WTC11 (cell line): ENCODE data around the gene OGFR. TPM values are rescaled to one million over a fixed set of nuclear protein-coding genes. Genes with fewer than 3 reads are reported as not detected.

Source experiments
- ATAC-seq: fragments of 200-7000 bp; cut with Tn5 transposase; 2 replicates; pipeline ENCODE4 v1.10.0; 2021; ENCODE audit warnings: mild to moderate bottlenecking, moderate library complexity
- CTCF ChIA-PET: fragments of 300-600 bp; sonication (Branson Sonifier 250); formaldehyde crosslinking; loops from one replicate; lab custom pipeline; 2021; ENCODE audit warnings: antibody characterized with exemption; lab: Charles Lee
- POLR2A ChIA-PET: fragments of 350-600 bp; sonication (Branson Sonifier 250); formaldehyde crosslinking; loops from one replicate; lab custom pipeline; 2021; ENCODE audit warnings: antibody characterized with exemption; lab: Charles Lee
- DNase-seq: peaks from one replicate; pipeline ENCODE4 v3.0.0; 2021; ENCODE audit warnings: low spot score
- H3K27ac Mint-ChIP-seq: 2 replicates; pipeline ENCODE4 v1.8.0; 2021; ENCODE audit warnings: mixed read lengths
- H3K27me3 Mint-ChIP-seq: 2 replicates; pipeline ENCODE4 v1.8.0; 2021; ENCODE audit warnings: low read depth, mild to moderate bottlenecking, moderate library complexity, mixed read lengths
- H3K36me3 Mint-ChIP-seq: 2 replicates; pipeline ENCODE4 v1.8.0; 2021; ENCODE audit warnings: mixed read lengths
- H3K4me1 Mint-ChIP-seq: 2 replicates; pipeline ENCODE4 v1.8.0; 2022; ENCODE audit warnings: mixed read lengths
- H3K4me3 Mint-ChIP-seq: 2 replicates; pipeline ENCODE4 v1.8.0; 2021; ENCODE audit warnings: mild to moderate bottlenecking, moderate library complexity, mixed read lengths
- H3K9me3 Mint-ChIP-seq: 2 replicates; pipeline ENCODE4 v1.8.0; 2021; ENCODE audit warnings: mixed read lengths
- E2F4 ChIP-seq: sonication (generic); formaldehyde crosslinking; IDR thresholded peaks from 2 replicates; pipeline ENCODE4 v1.8.1; 2022; ENCODE audit warnings: low read depth, mild to moderate bottlenecking, moderate library complexity, missing genetic modification reagents, borderline replicate concordance
- GRHL2 ChIP-seq: fragments of 250-450 bp; sonication (Bioruptor Pico); IDR thresholded peaks from 2 replicates; pipeline ENCODE4 v1.8.0; 2022; ENCODE audit warnings: mild to moderate bottlenecking, moderate library complexity; ENCODE audit not compliant: insufficient replicate concordance, severe bottlenecking
- IRF2 ChIP-seq: sonication (generic); formaldehyde crosslinking; IDR thresholded peaks from 2 replicates; pipeline ENCODE4 v1.8.0; 2022; ENCODE audit warnings: low read depth, missing genetic modification reagents, borderline replicate concordance
- JUN ChIP-seq: sonication (generic); formaldehyde crosslinking; IDR thresholded peaks from 2 replicates; pipeline ENCODE4 v1.8.0; 2023; ENCODE audit warnings: mild to moderate bottlenecking, missing genetic modification reagents
- KAT7 ChIP-seq: sonication (generic); formaldehyde crosslinking; IDR thresholded peaks from 2 replicates; pipeline ENCODE4 v1.8.1; 2023; ENCODE audit warnings: missing genetic modification reagents, mild to moderate bottlenecking, borderline replicate concordance
- MAX ChIP-seq: sonication (generic); formaldehyde crosslinking; IDR thresholded peaks from 2 replicates; pipeline ENCODE4 v1.8.0; 2022; ENCODE audit warnings: mild to moderate bottlenecking, missing genetic modification reagents
- MXD4 ChIP-seq: fragments of 250-450 bp; sonication (Bioruptor Pico); IDR thresholded peaks from 2 replicates; pipeline ENCODE4 v1.8.0; 2021; ENCODE audit warnings: mild to moderate bottlenecking, moderate library complexity, borderline replicate concordance
- PRRX2 ChIP-seq: fragments of 250-450 bp; sonication (Bioruptor Pico); IDR thresholded peaks from 2 replicates; pipeline ENCODE4 v1.8.0; 2021; ENCODE audit warnings: mild to moderate bottlenecking
- RORB ChIP-seq: fragments of 250-450 bp; sonication (Bioruptor Pico); IDR thresholded peaks from 2 replicates; pipeline ENCODE4 v1.9.0; 2021; ENCODE audit warnings: mild to moderate bottlenecking
- SMAD4 ChIP-seq: sonication (generic); formaldehyde crosslinking; IDR thresholded peaks from 2 replicates; pipeline ENCODE4 v1.8.0; 2022; ENCODE audit warnings: mild to moderate bottlenecking, missing genetic modification reagents
- SOX15 ChIP-seq: fragments of 250-450 bp; sonication (Bioruptor Pico); IDR thresholded peaks from 2 replicates; pipeline ENCODE4 v1.9.0; 2021; ENCODE audit warnings: mild to moderate bottlenecking
- ZNF138 ChIP-seq: sonication (generic); formaldehyde crosslinking; conservative IDR thresholded peaks from 2 replicates; pipeline ENCODE4 v1.8.1; 2022; ENCODE audit warnings: mild to moderate bottlenecking, moderate library complexity, missing genetic modification reagents
- ZNF232 ChIP-seq: sonication (generic); formaldehyde crosslinking; IDR thresholded peaks from 2 replicates; pipeline ENCODE4 v1.8.0; 2022; ENCODE audit warnings: mild to moderate bottlenecking, missing genetic modification reagents
- ZNF425 ChIP-seq: fragments of 250-450 bp; sonication (Bioruptor Pico); conservative IDR thresholded peaks from 2 replicates; pipeline ENCODE4 v1.9.0; 2021; ENCODE audit warnings: mild to moderate bottlenecking
- ZNF532 ChIP-seq: fragments of 250-450 bp; sonication (Bioruptor Pico); IDR thresholded peaks from 2 replicates; pipeline ENCODE4 v1.9.0; 2021; ENCODE audit warnings: mild to moderate bottlenecking, borderline replicate concordance
- total RNA-seq: library from RNA; stranded (reverse); gene quantifications from 3 replicates; pipeline ENCODE4 v1.2.3, GENCODE V29; 2021
- TF ChIP-seq, protein P1 (sequence below): sonication (generic); formaldehyde crosslinking; IDR thresholded peaks from 2 replicates; pipeline ENCODE4 v1.8.1; 2022; ENCODE audit warnings: mild to moderate bottlenecking, missing genetic modification reagents, moderate library complexity, borderline replicate concordance
- TF ChIP-seq, protein P2 (sequence below): sonication (generic); formaldehyde crosslinking; conservative IDR thresholded peaks from 2 replicates; pipeline ENCODE4 v1.8.1; 2023; ENCODE audit warnings: mild to moderate bottlenecking, low read depth, missing genetic modification reagents, moderate library complexity
- TF ChIP-seq, protein P3 (sequence below): fragments of 250-450 bp; sonication (Bioruptor Pico); IDR thresholded peaks from 2 replicates; pipeline ENCODE4 v2.1.2; 2022; ENCODE audit warnings: mild to moderate bottlenecking, moderate library complexity

OGFR gene
- total RNA-seq, 1 experiment from 2014 or later = 43.3 TPM

- CTCF ChIA-PET = no interaction called here
- no peak overlapping the region for H3K4me3 Mint-ChIP-seq
- no peaks in the 10 kb centered on the region; the same call in 1 of the 2 replicates for H3K27me3 Mint-ChIP-seq
- peaks cover 3% of the 10 kb centered on the region; the same call in 1 of the 2 replicates for H3K36me3 Mint-ChIP-seq
- ATAC-seq (no peak), DNase-seq (no peak)
- H3K4me1 Mint-ChIP-seq = peaks cover 14% of the 10 kb centered on the region
- POLR2A ChIA-PET = no interaction called here
- no peak overlapping the region for H3K27ac Mint-ChIP-seq
- no peaks in the 10 kb centered on the region for H3K9me3 Mint-ChIP-seq
- TF ChIP-seq E2F4 (CRISPR knock-in tag) (no peak), ZNF232 (CRISPR knock-in tag) (no peak), SMAD4 (CRISPR knock-in tag) (no peak), ZNF425 (no peak), JUN (CRISPR knock-in tag) (no peak), KAT7 (CRISPR knock-in tag) (no peak), IRF2 (CRISPR knock-in tag) (no peak), SOX15 (no peak)
- TF ChIP-seq, protein P1, sequence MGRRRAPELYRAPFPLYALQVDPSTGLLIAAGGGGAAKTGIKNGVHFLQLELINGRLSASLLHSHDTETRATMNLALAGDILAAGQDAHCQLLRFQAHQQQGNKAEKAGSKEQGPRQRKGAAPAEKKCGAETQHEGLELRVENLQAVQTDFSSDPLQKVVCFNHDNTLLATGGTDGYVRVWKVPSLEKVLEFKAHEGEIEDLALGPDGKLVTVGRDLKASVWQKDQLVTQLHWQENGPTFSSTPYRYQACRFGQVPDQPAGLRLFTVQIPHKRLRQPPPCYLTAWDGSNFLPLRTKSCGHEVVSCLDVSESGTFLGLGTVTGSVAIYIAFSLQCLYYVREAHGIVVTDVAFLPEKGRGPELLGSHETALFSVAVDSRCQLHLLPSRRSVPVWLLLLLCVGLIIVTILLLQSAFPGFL (CRISPR knock-in tag) = no peak
- TF ChIP-seq, protein P2, sequence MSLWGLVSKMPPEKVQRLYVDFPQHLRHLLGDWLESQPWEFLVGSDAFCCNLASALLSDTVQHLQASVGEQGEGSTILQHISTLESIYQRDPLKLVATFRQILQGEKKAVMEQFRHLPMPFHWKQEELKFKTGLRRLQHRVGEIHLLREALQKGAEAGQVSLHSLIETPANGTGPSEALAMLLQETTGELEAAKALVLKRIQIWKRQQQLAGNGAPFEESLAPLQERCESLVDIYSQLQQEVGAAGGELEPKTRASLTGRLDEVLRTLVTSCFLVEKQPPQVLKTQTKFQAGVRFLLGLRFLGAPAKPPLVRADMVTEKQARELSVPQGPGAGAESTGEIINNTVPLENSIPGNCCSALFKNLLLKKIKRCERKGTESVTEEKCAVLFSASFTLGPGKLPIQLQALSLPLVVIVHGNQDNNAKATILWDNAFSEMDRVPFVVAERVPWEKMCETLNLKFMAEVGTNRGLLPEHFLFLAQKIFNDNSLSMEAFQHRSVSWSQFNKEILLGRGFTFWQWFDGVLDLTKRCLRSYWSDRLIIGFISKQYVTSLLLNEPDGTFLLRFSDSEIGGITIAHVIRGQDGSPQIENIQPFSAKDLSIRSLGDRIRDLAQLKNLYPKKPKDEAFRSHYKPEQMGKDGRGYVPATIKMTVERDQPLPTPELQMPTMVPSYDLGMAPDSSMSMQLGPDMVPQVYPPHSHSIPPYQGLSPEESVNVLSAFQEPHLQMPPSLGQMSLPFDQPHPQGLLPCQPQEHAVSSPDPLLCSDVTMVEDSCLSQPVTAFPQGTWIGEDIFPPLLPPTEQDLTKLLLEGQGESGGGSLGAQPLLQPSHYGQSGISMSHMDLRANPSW (CRISPR knock-in tag) = no peak
- TF ChIP-seq, all 79 proteins: peak for 0
These were observed 9.0 kb downstream of the OGFR start for GRCh38 chr20:62813588-62813987.

- Mint-ChIP-seq H3K4me1 (peaks cover 14% of the 10 kb centered on the region), H3K9me3 (no peaks in the 10 kb centered on the region), H3K27ac (no peak overlapping the region; the same call in 1 of the 2 replicates), H3K4me3 (no peak overlapping the region), H3K36me3 (peaks cover 3% of the 10 kb centered on the region; the same call in 1 of the 2 replicates), H3K27me3 (no peaks in the 10 kb centered on the region; the same call in 1 of the 2 replicates)
- CTCF ChIA-PET = interaction anchor here (2.5 to 3.3 kb wide), 3 partner anchors 11 to 106 kb away, joined by 13 to 19 read pairs (median 14); partner anchors contain the start of gene NTSR1
- POLR2A ChIA-PET = no interaction called here
- no peak for DNase-seq
- no peak for ATAC-seq
- TF ChIP-seq MAX (CRISPR knock-in tag) (no peak), ZNF138 (CRISPR knock-in tag) (no peak), PRRX2 (CRISPR knock-in tag) (no peak), ZNF532 (CRISPR knock-in tag) (no peak), MXD4 (no peak), SOX15 (no peak), GRHL2 (CRISPR knock-in tag) (no peak), RORB (CRISPR knock-in tag) (no peak)
- TF ChIP-seq, protein P3, sequence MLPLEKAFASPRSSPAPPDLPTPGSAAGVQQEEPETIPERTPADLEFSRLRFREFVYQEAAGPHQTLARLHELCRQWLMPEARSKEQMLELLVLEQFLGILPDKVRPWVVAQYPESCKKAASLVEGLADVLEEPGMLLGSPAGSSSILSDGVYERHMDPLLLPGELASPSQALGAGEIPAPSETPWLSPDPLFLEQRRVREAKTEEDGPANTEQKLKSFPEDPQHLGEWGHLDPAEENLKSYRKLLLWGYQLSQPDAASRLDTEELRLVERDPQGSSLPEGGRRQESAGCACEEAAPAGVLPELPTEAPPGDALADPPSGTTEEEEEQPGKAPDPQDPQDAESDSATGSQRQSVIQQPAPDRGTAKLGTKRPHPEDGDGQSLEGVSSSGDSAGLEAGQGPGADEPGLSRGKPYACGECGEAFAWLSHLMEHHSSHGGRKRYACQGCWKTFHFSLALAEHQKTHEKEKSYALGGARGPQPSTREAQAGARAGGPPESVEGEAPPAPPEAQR (CRISPR knock-in tag) = no peak
These were observed 9.5 kb downstream of the OGFR start for GRCh38 chr20:62814060-62814708.
